Esophagus (tissue), 2 donors: ENCODE measurements around the gene PARM1. TPM values are rescaled to one million over a fixed set of nuclear protein-coding genes. Genes with fewer than 3 reads are reported as not detected.

ENCODE experiments used
- H3K27ac ChIP-seq, 2 donors: one replicate each; pipeline ENCODE4 v1.5.1; 2013; ENCODE audit warnings: low read depth in 2 of 2, mild to moderate bottlenecking in 2 of 2, inconsistent platforms in 1 of 2, low read length in 1 of 2, moderate library complexity in 1 of 2
- H3K27me3 ChIP-seq, 2 donors: one replicate each; pipeline ENCODE4 v1.6.1; 2013; ENCODE audit warnings: low read length in 2 of 2, control low read depth in 1 of 2, mild to moderate bottlenecking in 1 of 2; ENCODE audit not compliant: insufficient read depth in 2 of 2, control insufficient read depth in 1 of 2
- H3K36me3 ChIP-seq, 2 donors: one replicate each; pipeline ENCODE4 v1.6.1; 2013; ENCODE audit warnings: low read length in 1 of 2; ENCODE audit not compliant: control insufficient read depth in 2 of 2, insufficient read depth in 2 of 2
- H3K4me1 ChIP-seq, 2 donors: one replicate each; pipeline ENCODE4 v1.6.1; 2013; ENCODE audit warnings: low read length in 1 of 2; ENCODE audit not compliant: control insufficient read depth in 2 of 2, insufficient read depth in 2 of 2
- H3K4me3 ChIP-seq, 2 donors: one replicate each; pipeline ENCODE4 v1.5.1; 2013; ENCODE audit warnings: low read length in 2 of 2, mild to moderate bottlenecking in 2 of 2, low read depth in 1 of 2, moderate library complexity in 1 of 2
- H3K9me3 ChIP-seq, 2 donors: one replicate each; pipeline ENCODE4 v1.6.1; 2013; ENCODE audit warnings: mild to moderate bottlenecking in 2 of 2, low read depth in 1 of 2, low read length in 1 of 2, moderate library complexity in 1 of 2; ENCODE audit not compliant: control insufficient read depth in 2 of 2, insufficient read depth in 1 of 2
- WGBS, 2 donors: extraction: QIAGEN DNeasy Blood & Tissue Kit; methylation state at CpG; one replicate each; pipeline ENCODE4 v1.1.7; 2013; 5-methylcytosine and 5-hydroxymethylcytosine counted together
- polyA plus RNA-seq, 2 donors: library from polyadenylated mRNA; stranded (reverse); fragments of 200-250 nt; gene quantifications; one replicate each; pipeline ENCODE4 v1.2.3, GENCODE V29; 2013
- donor health status: healthy with polysubstance abuse.
- donor health status: Bipolar disorder and iron deficiency.

Gene PARM1
- polyA plus RNA-seq, 2 donors: 0.51 to 1.8 TPM

GRCh38 chr4:74997948-74998729, 65.2 kb downstream of the PARM1 start:
- H3K4me1 ChIP-seq: peaks cover 0 to 2% of the 10 kb centered on the region in 2 donors
- H3K36me3 ChIP-seq: no peaks in the 10 kb centered on the region
- H3K27ac ChIP-seq: no peak overlapping the region
- 80 to 82% methylated on average over 3 of the region's 3 CpGs for WGBS, 2 donors
- H3K27me3 ChIP-seq: no peaks in the 10 kb centered on the region
- H3K9me3 ChIP-seq: no peaks in the 10 kb centered on the region
- no peak overlapping the region for H3K4me3 ChIP-seq

- 69 to 77% methylated on average over 6 of the region's 6 CpGs for WGBS, 2 donors
- H3K9me3 ChIP-seq: no peaks in the 10 kb centered on the region
- H3K4me3 ChIP-seq: no peak overlapping the region
- H3K27me3 ChIP-seq: no peaks in the 10 kb centered on the region
- peaks cover 0 to 2% of the 10 kb centered on the region in 2 donors for H3K4me1 ChIP-seq
- H3K27ac ChIP-seq: no peak overlapping the region
- H3K36me3 ChIP-seq: no peaks in the 10 kb centered on the region
These were observed 66.9 kb downstream of the PARM1 start for GRCh38 chr4:74999714-75000309.

- no peaks in the 10 kb centered on the region for H3K36me3 ChIP-seq
- no peaks in the 10 kb centered on the region for H3K27me3 ChIP-seq
- H3K4me1 ChIP-seq: peaks cover 0 to 4% of the 10 kb centered on the region in 2 donors
- no peaks in the 10 kb centered on the region for H3K9me3 ChIP-seq
- WGBS, 2 donors: 85 to 86% methylated on average over 2 of the region's 2 CpGs
- H3K4me3 ChIP-seq: no peak overlapping the region
- no peak overlapping the region for H3K27ac ChIP-seq
These were observed 69.0 kb downstream of the PARM1 start for GRCh38 chr4:75001871-75002270.

GRCh38 chr4:75002381-75002780, 69.5 kb downstream of the PARM1 start:
- WGBS, 2 donors: 58 to 70% methylated on average over 2 of the region's 2 CpGs
- no peaks in the 10 kb centered on the region for H3K36me3 ChIP-seq
- no peaks in the 10 kb centered on the region for H3K27me3 ChIP-seq
- peaks cover 0 to 2% of the 10 kb centered on the region in 2 donors for H3K4me1 ChIP-seq
- no peak overlapping the region for H3K27ac ChIP-seq
- peaks cover 0 to 2% of the 10 kb centered on the region in 2 donors for H3K9me3 ChIP-seq
- no peak overlapping the region for H3K4me3 ChIP-seq

- Histone ChIP-seq H3K36me3 (no peaks in the 10 kb centered on the region), H3K4me3 (no peak overlapping the region), H3K4me1 (peaks cover 0 to 2% of the 10 kb centered on the region in 2 donors), H3K27me3 (no peaks in the 10 kb centered on the region), H3K9me3 (peaks cover 0 to 2% of the 10 kb centered on the region in 2 donors), H3K27ac (no peak overlapping the region)
These were observed 71.1 kb downstream of the PARM1 start for GRCh38 chr4:75003979-75004378.

GRCh38 chr4:75004755-75005668, 72.1 kb downstream of the PARM1 start:
- Histone ChIP-seq H3K4me1 (peaks cover 0 to 2% of the 10 kb centered on the region in 2 donors), H3K4me3 (no peak overlapping the region), H3K36me3 (no peaks in the 10 kb centered on the region), H3K27me3 (no peaks in the 10 kb centered on the region), H3K9me3 (peaks cover 0 to 2% of the 10 kb centered on the region in 2 donors), H3K27ac (no peak overlapping the region)
- 45 to 52% methylated on average over 9 of the region's 9 CpGs for WGBS, 2 donors

GRCh38 chr4:75005727-75006126, 72.8 kb downstream of the PARM1 start:
- H3K4me1 ChIP-seq: peaks cover 0 to 2% of the 10 kb centered on the region in 2 donors
- H3K9me3 ChIP-seq: peaks cover 0 to 2% of the 10 kb centered on the region in 2 donors
- H3K4me3 ChIP-seq: no peak overlapping the region
- H3K36me3 ChIP-seq: no peaks in the 10 kb centered on the region
- 93% methylated on average over 1 of the region's 1 CpG for WGBS, 2 donors
- no peak overlapping the region for H3K27ac ChIP-seq
- no peaks in the 10 kb centered on the region for H3K27me3 ChIP-seq

- Histone ChIP-seq H3K4me3 (no peak overlapping the region), H3K4me1 (peaks cover 0 to 2% of the 10 kb centered on the region in 2 donors), H3K9me3 (peaks cover 0 to 7% of the 10 kb centered on the region in 2 donors), H3K36me3 (no peaks in the 10 kb centered on the region), H3K27me3 (no peaks in the 10 kb centered on the region), H3K27ac (no peak overlapping the region)
- WGBS, 2 donors: 79 to 93% methylated on average over 3 of the region's 3 CpGs
These were observed 75.0 kb downstream of the PARM1 start for GRCh38 chr4:75007891-75008290.

GRCh38 chr4:75009138-75009537, 76.2 kb downstream of the PARM1 start:
- no peaks in the 10 kb centered on the region for H3K27me3 ChIP-seq
- peaks cover 0 to 7% of the 10 kb centered on the region in 2 donors for H3K9me3 ChIP-seq
- no peak overlapping the region for H3K4me3 ChIP-seq
- H3K27ac ChIP-seq: no peak overlapping the region
- H3K36me3 ChIP-seq: no peaks in the 10 kb centered on the region
- 66 to 78% methylated on average over 1 of the region's 1 CpG for WGBS, 2 donors
- H3K4me1 ChIP-seq: peaks cover 0 to 2% of the 10 kb centered on the region in 2 donors
